ENCODE results near the gene BOLL. TPM values are rescaled to one million over a fixed set of nuclear protein-coding genes. Genes with fewer than 3 reads are reported as not detected.

The BOLL gene
- total and polyA plus RNA-seq, 11 donors = 0.08 to 0.21 (median 0.12) TPM; not detected in 8

DNA sequence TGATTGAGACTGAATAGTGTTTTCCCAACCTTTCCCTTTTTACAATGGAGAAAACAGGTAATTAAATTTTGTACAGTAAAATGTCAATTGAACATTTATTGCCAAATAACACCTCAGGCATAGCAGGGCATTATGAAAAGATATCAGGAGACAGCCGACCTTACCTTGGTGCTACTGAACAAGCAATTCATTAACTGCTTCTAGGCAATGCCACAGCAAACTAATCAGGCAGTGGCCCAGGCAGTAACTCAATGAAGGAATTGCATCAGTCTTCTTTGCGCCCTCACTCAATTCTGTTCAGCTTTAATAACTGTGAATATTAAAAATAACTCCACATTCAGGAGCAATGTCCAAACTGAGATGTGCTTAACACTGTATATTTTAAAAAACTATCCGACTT lies 25.4 kb upstream of the BOLL start:
- intact Hi-C loops (cut with DNase I) = loop anchor here in 5 of 10 donors (5.0 to 10.0 kb wide), 5 partner anchors 64 to 157 kb away; no protein-coding TSS in a partner anchor
- Histone ChIP-seq H3K27me3 (no peaks in the 10 kb centered on the region), H3K4me3 (peak overlapping the region in 3 of 12 donors; percentile 21 to 86 (median 82)), H3K4me1 (peaks cover 0 to 37% (median 6%) of the 10 kb centered on the region in 12 donors), H3K9me3 (no peaks in the 10 kb centered on the region), H3K36me3 (no peaks in the 10 kb centered on the region), H3K27ac (peak overlapping the region in 3 of 12 donors; percentile 66 to 84 (median 80))
- DNase-seq (no peak), ATAC-seq (no peak)
- TF ChIP-seq, protein P1, sequence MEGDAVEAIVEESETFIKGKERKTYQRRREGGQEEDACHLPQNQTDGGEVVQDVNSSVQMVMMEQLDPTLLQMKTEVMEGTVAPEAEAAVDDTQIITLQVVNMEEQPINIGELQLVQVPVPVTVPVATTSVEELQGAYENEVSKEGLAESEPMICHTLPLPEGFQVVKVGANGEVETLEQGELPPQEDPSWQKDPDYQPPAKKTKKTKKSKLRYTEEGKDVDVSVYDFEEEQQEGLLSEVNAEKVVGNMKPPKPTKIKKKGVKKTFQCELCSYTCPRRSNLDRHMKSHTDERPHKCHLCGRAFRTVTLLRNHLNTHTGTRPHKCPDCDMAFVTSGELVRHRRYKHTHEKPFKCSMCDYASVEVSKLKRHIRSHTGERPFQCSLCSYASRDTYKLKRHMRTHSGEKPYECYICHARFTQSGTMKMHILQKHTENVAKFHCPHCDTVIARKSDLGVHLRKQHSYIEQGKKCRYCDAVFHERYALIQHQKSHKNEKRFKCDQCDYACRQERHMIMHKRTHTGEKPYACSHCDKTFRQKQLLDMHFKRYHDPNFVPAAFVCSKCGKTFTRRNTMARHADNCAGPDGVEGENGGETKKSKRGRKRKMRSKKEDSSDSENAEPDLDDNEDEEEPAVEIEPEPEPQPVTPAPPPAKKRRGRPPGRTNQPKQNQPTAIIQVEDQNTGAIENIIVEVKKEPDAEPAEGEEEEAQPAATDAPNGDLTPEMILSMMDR (IDR thresholded peaks at IDR 0.05) = no peak
- no peak for TF ChIP-seq POLR2A (IDR thresholded peaks at IDR 0.05)
- WGBS, 4 donors = 51 to 62% (median 53%) methylated on average over 3 of the region's 3 CpGs

DNA sequence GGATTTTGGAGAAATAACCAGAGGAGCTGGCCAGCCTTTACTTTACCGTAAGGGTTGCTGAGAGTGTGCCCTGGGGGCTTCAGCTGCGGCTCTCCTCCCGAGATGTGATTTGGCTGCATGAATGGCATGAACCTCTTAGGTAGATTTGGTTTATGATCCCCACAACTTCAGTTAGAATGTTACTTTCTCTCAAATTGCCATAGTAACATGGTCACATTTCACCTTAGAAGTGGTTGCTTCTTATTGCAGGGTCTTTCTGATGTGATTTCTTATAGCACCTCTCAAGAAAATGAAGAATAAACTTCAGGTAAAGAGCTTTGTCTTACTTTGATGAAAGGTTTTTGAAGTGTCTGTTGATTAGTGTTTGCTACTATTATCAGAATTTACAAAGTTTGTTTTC lies 24.9 kb upstream of the BOLL start:
- TF ChIP-seq, protein P1 (IDR thresholded peaks at IDR 0.05) = no peak
- TF ChIP-seq POLR2A (IDR thresholded peaks at IDR 0.05) = no peak
- H3K4me3 ChIP-seq = peak overlapping the region in 3 of 12 donors; percentile 21 to 86 (median 82)
- H3K9me3 ChIP-seq = no peaks in the 10 kb centered on the region
- H3K4me1 ChIP-seq = peaks cover 0 to 37% (median 6%) of the 10 kb centered on the region in 12 donors
- DNase-seq = no peak
- no peak for ATAC-seq
- H3K36me3 ChIP-seq = no peaks in the 10 kb centered on the region
- WGBS, 4 donors = 52 to 75% (median 63%) methylated on average over 3 of the region's 3 CpGs
- intact Hi-C loops (cut with DNase I) = loop anchor here in 5 of 10 donors (5.0 to 10.0 kb wide), 5 partner anchors 65 to 157 kb away; no protein-coding TSS in a partner anchor
- no peaks in the 10 kb centered on the region for H3K27me3 ChIP-seq
- H3K27ac ChIP-seq = peak overlapping the region in 7 of 12 donors; percentile 56 to 84 (median 80)

DNA sequence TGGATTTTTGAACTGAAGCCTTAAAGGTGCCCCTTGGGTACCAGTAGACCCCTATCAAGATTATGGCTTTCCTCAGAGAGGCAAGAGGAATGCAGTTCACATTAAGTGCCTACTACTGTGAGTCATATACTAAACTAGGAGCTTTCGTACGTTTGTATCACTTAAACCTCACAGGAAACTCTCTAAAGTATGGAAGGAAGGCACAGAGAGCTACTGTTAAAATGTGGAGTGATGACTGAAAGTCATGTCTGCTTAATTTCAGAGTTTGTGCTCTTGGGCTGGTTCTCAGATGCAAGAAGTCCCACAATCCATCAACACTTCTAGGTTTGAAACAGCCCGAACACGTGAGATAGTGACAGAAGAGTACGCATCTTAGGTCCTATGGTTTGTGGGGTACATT lies 23.9 kb upstream of the BOLL start:
- peak overlapping the region in 11 of 12 donors; percentile 3 to 84 (median 66) for H3K27ac ChIP-seq
- intact Hi-C loops (cut with DNase I) = loop anchor here in 8 of 10 donors (2.0 to 10.0 kb wide), 10 partner anchors 38 to 316 kb away; no protein-coding TSS in a partner anchor
- 44 to 53% (median 51%) methylated on average over 5 of the region's 5 CpGs for WGBS, 4 donors
- ATAC-seq (peak; percentile 26 to 47 (median 34)), DNase-seq (no peak)
- peaks cover 0 to 32% (median 2%) of the 10 kb centered on the region in 12 donors for H3K4me1 ChIP-seq
- no peaks in the 10 kb centered on the region for H3K9me3 ChIP-seq
- no peaks in the 10 kb centered on the region for H3K36me3 ChIP-seq
- H3K27me3 ChIP-seq = no peaks in the 10 kb centered on the region
- TF ChIP-seq POLR2A (IDR thresholded peaks at IDR 0.05) = no peak
- TF ChIP-seq, protein P1 (IDR thresholded peaks at IDR 0.05) = no peak
- peak overlapping the region in 7 of 12 donors; percentile 10 to 86 (median 68) for H3K4me3 ChIP-seq

DNA sequence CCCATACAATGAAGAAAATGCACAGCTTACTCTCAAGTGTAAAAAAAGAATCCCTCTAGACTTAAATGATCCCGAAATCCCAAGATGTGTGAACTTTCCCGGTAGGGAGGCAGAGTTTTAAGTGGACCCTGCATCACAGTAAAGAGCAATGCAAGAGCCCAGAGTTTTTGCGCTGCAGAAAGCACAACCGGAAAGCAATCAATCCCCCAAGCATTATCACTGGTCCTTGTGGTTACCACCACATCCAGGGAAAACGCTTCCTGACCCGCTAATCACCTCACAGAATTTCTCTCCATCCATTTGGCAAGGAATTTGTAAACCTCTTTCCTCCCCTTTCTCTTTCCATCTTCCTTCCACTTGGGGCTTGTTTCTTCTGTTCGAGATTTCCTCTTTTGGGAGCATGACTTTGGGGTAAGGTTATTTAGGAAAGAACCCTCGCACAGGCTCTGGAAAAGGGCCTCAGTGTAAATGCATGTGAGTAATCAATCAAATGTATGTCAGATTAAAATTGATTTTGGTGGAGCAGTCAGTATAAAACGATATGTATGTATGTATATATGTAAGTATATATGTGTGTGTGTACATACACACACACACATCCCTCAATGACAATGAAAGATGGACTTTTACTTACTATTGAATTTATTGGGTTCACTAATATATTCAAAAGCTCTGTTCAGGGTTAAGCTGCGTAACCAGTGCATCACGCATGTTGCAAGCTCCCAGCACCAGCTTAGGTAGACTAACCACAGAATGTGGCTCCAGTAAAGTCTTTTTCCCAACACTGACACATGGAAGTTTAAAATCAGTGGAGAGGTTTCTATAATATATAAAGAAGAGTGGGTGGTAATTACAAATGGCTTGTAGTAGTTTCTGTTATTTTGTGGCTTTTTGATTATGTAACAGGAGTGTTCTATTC lies 20.9 kb upstream of the BOLL start:
- H3K27ac ChIP-seq = peak overlapping the region in 11 of 12 donors; percentile 18 to 90 (median 84)
- ATAC-seq = no peak
- H3K9me3 ChIP-seq = no peaks in the 10 kb centered on the region
- H3K4me3 ChIP-seq = peak overlapping the region; percentile 66 to 91 (median 84)
- intact Hi-C loops (cut with DNase I) = loop anchor here in 9 of 10 donors (2.0 to 10.0 kb wide), 11 partner anchors 41 to 321 kb away; no protein-coding TSS in a partner anchor
- no peak for DNase-seq
- TF ChIP-seq, protein P1 (IDR thresholded peaks at IDR 0.05) = no peak
- TF ChIP-seq POLR2A (IDR thresholded peaks at IDR 0.05) = no peak
- 22 to 26% (median 25%) methylated on average over 11 of the region's 11 CpGs for WGBS, 4 donors
- H3K27me3 ChIP-seq = no peaks in the 10 kb centered on the region
- H3K4me1 ChIP-seq = peaks cover 0 to 44% (median 16%) of the 10 kb centered on the region in 12 donors
- no peaks in the 10 kb centered on the region for H3K36me3 ChIP-seq

Data from heart left ventricle (tissue), 16 donors.